GM10847 (cell line): Measurements from ENCODE around the gene TPP2.

Experiments used
- POLR2A ChIP-seq: IDR thresholded peaks from 2 replicates; pipeline ENCODE4 v1.6.1; 2011; ENCODE audit not compliant: insufficient read length; ENCODE audit errors: extremely low read depth

The TPP2 gene

DNA sequence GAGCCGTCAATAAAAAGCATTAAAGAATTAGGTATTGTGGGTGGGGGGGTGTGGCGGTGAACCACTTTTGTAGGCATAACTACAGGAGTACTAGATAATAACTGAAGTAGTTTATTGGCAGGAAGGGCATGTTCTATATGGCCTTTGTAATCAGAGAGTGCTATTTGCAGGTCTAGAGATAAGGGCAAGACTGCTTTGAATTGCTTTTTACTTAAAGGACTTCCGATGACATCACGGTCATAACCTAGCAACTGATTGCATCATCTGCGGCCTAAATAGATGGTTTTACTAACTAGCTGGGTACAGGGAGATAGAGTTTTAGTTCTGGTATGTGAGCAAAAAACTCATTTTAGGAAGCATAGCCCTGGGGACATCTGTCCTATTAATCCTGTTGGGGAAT lies 73.3 kb downstream of the TPP2 start:
- no peak for TF ChIP-seq POLR2A

DNA sequence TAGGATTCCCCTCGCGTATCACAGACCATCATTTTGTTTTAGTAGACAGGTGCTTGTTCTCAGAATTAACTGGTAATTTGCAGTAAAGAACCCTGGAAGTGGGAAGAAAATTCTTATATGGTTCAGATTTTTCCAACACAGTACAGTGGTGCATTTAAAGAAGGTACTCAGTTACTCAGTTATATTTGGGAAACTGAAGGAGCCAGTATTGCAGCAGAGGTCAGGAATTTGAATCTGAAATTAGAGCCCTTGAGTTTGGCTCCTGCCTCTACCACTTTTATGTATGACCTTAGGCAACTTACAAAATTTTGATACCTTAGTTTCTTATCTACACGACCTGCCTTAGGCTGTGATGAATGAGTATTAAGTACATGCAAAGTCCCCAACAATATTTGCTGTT lies 78.3 kb downstream of the TPP2 start:
- TF ChIP-seq POLR2A, result no peak

DNA sequence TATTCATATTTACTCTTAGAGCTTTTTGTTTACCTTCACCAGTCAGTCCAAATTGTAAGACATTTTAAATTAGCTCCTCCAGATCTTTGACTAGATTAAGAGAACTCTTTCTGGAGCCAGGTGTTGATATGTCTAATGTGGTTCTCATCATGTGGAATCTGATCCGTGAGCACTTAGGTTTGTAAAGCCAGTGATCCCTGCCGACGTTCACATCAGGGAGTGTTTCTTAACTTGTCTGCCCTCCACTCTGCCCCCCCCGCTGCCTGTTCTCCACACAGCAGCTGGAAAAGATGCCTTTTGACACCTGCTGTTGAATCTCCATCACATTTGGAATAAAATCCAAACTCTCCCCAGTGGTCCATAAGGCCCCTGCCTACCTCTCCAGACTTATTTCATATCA lies 80.3 kb downstream of the TPP2 start:
- TF ChIP-seq POLR2A, result no peak

DNA sequence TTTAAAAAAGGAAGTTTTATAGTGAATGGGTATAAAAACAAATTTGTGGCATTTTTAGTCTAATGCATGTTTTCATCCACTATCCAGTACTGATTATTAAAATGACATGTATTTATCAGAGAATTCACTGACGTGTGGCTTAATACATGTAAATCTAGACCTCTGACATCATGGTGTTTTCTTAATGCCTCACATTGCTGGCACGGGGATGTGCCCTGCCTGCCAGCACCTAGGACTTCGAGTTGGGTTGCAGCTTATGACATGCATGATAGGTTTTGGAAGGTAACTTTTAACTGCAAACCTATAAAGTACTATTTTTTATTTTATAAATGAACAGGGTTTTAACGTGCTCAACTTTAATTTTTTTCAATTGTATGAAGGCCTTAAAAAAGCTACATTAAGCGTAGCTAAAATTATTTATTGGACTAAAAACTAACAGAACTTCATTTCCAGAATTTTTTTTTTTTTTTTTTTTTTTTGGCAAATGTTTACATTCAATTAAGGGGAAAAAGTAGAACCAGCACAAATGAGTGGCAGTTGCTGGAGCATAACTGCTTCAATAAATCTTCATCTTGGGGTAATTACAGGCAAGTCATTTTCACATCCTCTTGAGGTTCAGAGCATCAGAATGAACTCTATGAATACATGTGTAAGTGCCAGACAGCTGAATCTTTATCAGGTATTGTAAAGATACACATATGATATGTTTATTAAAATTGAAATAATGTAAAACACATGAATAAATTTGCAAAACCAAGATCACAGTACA lies 81.7 kb downstream of the TPP2 start:
- TF ChIP-seq POLR2A, result no peak

DNA sequence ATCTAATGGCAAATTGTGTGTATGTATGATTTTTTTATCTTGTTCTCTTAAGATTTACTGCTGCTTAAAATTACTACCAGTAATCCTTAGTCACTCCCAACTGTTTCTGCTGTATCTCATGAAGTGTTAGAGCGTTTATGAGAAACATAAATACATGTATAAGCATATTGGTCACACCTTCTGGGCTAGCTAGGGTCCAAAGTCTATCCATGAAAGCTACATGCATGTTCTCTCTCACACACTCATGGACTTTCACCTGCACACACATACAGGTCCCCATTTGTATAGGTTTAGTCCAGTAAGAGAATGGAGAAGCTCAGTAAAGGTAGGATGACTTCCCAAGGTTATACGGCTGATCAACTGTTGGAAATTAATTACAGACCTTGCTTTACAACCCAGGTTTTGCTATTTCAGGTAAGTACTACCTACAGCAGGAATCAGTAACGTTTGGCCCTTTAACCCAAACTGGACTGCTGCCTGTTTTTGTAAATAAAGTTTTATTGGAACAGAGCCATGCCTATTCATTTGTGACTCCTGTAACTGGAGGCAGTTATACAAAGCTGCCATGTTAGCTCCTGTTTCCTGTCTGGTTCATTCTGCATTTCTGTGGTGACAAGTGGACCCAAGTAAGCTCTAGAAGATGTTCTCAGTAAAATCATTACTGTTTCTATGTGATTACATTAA lies 82.8 kb downstream of the TPP2 start:
- TF ChIP-seq POLR2A, result no peak

DNA sequence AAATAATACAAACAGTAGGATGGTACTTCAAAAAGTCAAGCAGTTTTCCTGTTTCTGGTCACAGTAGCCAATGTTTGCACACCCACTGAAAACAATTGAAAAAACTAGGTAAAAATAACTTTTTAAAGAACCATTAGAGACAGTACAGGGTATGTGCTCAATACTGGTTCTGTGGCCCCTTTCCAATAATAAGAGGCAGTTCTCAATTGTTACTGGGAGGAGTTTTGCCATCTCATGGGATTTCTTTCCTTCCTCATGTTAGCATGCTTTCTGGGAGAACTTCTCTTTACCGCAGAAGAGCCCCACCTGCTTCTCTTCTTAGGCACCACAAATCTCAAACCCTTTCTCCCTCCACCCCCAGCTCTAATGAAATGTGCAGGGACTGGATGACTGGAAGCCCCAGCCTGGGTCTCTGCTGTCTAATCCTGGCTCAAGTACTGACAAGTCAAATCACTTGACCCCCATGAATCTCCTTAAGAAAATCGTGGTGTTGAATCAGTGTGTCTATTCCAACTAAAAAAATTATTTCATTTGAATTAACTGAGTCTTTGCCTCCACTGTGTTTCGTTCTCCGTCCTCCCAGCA lies 83.4 kb downstream of the TPP2 start:
- no peak for TF ChIP-seq POLR2A

- no peak for TF ChIP-seq POLR2A
Observed at GRCh38 chr13:102680842-102681740, 84.3 kb downstream of the TPP2 start.

DNA sequence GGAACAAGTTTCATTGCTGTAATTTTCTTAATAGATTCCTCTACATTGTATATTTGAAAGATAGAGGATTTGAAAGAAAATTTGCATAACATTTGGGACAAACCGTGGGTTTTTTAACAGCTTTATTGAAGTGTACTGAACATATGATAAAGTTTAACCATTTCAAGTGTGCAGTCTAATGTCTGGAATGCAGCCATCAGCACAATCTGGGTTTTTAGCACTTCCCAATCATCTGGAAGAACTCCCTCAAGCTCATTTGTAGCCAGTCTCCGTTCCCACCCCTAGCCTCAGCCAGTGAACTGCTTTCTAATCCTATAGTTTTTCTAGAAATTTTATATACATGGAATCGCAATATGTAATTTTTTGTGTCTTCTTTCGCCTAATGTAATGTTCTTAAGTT lies 85.4 kb downstream of the TPP2 start:
- no peak for TF ChIP-seq POLR2A

GRCh38 chr13:102682727-102683126 lies 85.9 kb downstream of the TPP2 start:
- no peak for TF ChIP-seq POLR2A

GRCh38 chr13:102683637-102684036 lies 86.9 kb downstream of the TPP2 start:
- no peak for TF ChIP-seq POLR2A

DNA sequence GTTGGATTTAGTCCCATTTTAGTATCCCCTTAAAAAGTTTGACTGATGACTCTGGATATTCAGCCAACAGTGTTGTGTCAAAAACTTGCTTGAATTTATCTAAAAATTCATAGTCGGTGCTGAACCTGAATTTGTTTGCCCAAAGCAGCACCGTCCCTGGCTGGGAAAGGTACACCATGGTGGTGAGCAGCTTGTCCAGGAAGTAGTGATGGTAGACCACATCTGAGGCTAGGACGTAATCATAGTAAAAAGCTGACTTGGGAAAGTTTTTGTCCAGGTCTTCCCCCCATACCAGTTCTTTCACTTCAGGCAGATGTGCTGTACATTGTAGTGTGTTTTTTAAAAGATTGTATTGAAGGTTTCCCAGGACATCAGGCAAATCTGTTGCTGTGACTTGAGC lies 89.2 kb downstream of the TPP2 start:
- no peak for TF ChIP-seq POLR2A

DNA sequence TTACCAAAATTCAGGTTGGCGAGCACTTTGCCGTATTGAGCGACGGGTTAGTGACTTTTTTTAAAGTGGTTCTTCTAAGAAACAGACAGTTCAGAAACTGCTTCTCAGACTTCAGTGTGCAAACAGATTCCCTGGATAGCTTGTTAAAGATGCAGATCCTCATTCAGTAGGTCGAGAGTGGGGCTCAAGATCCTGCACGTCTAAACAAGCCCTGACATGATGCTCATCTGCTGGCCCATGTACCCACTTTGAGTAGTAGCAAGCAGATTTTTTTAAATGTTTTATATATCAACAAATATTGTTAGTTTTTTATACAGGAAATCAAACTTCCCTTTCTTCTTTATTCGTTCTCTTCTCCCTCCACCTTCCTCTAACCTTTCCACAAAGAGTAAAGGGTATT lies 90.7 kb downstream of the TPP2 start:
- no peak for TF ChIP-seq POLR2A

DNA sequence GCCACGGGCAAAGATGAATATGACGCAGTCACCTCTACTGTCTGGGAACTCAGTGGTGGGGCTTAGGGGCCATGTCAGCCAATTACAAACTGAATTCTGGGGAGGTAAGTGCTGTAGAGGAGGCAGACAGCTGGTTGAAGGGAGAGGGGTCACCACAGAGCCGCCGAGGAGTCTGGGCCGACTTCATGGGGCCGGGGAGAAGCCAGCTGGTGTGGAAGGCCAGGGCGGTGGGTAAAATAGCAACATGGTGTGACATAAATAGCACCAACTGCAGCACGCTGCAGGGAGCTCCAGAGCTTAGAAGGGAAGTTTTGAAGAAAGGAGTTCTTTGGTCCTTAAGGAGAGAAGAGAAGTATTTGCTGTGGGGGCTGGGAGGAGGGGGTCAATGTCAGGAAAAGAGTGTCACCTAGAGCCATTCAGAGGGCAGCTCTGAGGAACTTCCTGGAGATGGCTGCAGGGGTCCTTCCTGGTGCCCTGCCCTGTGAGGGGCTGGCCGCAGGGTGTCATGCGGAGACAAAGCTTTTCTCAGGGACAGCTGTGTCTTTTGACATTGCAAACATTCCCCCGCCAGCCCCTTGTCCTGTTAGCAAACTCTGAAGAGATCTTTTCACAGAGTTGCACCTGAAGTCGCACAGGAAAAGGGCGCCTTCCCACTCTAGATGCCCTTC lies 91.7 kb downstream of the TPP2 start:
- TF ChIP-seq POLR2A, result no peak

DNA sequence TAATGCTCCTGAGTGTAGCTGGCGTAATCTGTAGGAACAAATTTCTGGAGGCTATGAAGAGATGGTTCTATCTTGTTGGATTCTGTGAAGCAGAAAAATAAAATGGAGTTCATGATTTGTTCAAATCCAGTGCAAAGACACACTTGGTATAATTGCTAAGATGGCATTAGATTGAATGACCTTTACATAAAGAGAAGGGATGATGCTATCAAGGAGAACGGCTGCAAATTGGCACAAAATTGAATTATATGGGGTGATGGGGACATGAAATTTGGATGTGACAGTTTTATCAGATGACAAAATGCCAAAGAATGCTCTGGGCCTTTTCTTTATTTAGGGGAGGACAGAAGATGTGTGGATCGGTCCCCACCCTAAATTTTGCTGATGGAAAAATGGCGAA lies 94.1 kb downstream of the TPP2 start:
- TF ChIP-seq POLR2A, result no peak

DNA sequence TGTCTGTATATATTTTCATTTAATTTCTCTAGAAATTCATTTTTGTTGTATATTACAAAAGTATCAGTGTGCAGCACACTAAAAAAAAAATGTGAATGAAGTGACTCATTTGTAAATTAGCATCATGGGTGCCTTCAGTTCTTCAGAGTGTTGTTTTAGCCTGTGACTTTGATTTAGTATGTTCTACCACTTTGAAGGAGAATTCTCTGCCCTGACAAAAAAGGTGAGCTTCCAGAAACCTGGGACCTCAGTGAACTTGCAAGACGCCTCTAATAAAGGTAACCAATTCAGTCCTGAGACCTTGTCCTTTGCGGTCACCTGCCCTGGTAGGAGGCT lies 95.7 kb downstream of the TPP2 start:
- TF ChIP-seq POLR2A, result no peak
